ENCODE results near the gene FUT1.
"Not testable (repeated sequence)": the region's sequence is repeated elsewhere in the genome, so short reads cannot be mapped to it uniquely, and the experiment has no call there.

DNA sequence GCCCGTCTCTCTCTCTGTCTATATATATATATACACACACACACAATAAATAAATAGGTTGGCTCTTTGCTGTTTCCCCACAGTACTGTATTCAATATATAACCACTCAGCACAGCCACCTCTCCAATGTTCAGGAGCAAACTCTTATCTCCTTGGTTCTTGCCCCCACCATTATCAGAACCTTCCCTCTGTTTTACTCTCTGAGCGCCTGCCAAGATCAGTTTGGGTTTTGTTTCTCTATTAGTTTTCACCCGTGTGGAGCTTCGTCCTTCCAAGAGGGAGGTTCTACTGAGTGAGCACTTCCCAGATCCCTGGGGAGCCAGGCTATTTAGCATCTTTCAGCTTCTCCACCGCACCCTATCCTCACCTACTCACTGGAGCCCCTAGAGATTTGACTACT, 13.4 kb upstream of the FUT1 start:
- not testable (repeated sequence) for TF ChIP-seq SIN3A (IDR thresholded peaks at IDR 0.05; ENCODE audit: low read depth, low read length); CBFB (IDR thresholded peaks at IDR 0.05; ENCODE audit: low read depth); ZSCAN29 (IDR thresholded peaks at IDR 0.05); CTCF (IDR thresholded peaks at IDR 0.05 in 2 of 3, conservative IDR thresholded peaks at IDR 0.05 in 1 of 3; ENCODE audit: control insufficient read depth in 2 of 3, extremely low read depth in 1 of 3, insufficient read depth in 1 of 3, low read depth in 3 of 3, low read length in 3 of 3)

Data from GM12878 (cell line).